Thyroid gland (tissue), 4 donors: Measurements from ENCODE around the gene SRSF6.

Experiments used
- POLR2A ChIP-seq, 2 donors: fragments of 450-650 bp; IDR thresholded peaks; one replicate each; pipeline ENCODE4 v1.6.1; 2017; ENCODE audit warnings: antibody characterized with exemption in 2 of 2, mild to moderate bottlenecking in 2 of 2, moderate library complexity in 1 of 2
- TF ChIP-seq, protein P1 (sequence below), 6 experiments: fragments of 200-600 bp in 3 of 6; fragments of 450-650 bp in 3 of 6; sonication (generic) in 3 of 6; IDR thresholded peaks; one replicate each; pipeline ENCODE4 v1.5.1; 2016 to 2019; ENCODE audit warnings: antibody characterized with exemption in 6 of 6, mild to moderate bottlenecking in 2 of 6, inconsistent platforms in 1 of 6, moderate library complexity in 1 of 6

DNA sequence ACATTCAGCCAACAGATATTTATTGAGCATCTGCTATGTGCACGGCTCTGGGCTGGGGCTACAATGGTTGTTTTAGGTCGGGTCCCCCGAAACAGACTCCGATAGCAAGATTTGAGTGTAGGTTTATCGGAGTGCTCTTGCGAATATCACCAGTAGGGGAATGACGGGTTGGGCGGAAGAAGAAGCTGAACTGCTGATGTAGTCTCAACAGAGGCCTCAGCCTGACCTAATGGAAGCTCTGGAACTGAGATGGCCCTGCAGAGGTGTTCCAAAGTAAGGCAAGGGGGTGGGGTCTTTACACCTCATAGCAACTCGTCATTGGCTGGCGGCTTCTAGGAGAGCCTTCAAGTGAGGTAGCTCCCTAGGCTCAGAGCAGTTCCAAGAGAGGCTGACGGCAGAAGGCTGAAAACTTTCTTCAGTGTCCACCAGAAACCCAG is 50.9 kb downstream of the SRSF6 start:
- TF ChIP-seq, protein P1, sequence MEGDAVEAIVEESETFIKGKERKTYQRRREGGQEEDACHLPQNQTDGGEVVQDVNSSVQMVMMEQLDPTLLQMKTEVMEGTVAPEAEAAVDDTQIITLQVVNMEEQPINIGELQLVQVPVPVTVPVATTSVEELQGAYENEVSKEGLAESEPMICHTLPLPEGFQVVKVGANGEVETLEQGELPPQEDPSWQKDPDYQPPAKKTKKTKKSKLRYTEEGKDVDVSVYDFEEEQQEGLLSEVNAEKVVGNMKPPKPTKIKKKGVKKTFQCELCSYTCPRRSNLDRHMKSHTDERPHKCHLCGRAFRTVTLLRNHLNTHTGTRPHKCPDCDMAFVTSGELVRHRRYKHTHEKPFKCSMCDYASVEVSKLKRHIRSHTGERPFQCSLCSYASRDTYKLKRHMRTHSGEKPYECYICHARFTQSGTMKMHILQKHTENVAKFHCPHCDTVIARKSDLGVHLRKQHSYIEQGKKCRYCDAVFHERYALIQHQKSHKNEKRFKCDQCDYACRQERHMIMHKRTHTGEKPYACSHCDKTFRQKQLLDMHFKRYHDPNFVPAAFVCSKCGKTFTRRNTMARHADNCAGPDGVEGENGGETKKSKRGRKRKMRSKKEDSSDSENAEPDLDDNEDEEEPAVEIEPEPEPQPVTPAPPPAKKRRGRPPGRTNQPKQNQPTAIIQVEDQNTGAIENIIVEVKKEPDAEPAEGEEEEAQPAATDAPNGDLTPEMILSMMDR (IDR thresholded peaks at IDR 0.05) = no peak
- no peak for TF ChIP-seq POLR2A (IDR thresholded peaks at IDR 0.05)
